Smooth muscle cell (in vitro differentiated cells): ENCODE measurements around the gene KLF2. TPM values are rescaled to one million over a fixed set of nuclear protein-coding genes. Genes with fewer than 3 reads are reported as not detected.

Experiments
- DNase-seq: peaks from one replicate; lab custom pipeline; 2025; ENCODE audit not compliant: unreplicated experiment; lab: John Stamatoyannopoulos, UW
- H2AFZ ChIP-seq: fragments of 200-600 bp; sonication (generic); 2 replicates; pipeline ENCODE4 v1.6.0; 2016; ENCODE audit warnings: antibody characterized with exemption, low read depth, mild to moderate bottlenecking
- H3F3A ChIP-seq: fragments of 200-600 bp; sonication (generic); 2 replicates; pipeline ENCODE4 v1.6.0; 2017; ENCODE audit warnings: antibody characterized with exemption, low read depth
- H3K27ac ChIP-seq: fragments of 200-600 bp; sonication (generic); 2 replicates; pipeline ENCODE4 v1.5.1; 2016; ENCODE audit warnings: low read depth, mild to moderate bottlenecking
- H3K27me3 ChIP-seq: fragments of 200-600 bp; sonication (generic); 2 replicates; pipeline ENCODE4 v1.6.1; 2016; ENCODE audit warnings: low read depth, mild to moderate bottlenecking
- H3K36me3 ChIP-seq: fragments of 200-600 bp; sonication (generic); 2 replicates; pipeline ENCODE4 v1.5.1; 2016; ENCODE audit warnings: low read depth
- H3K4me1 ChIP-seq: fragments of 200-600 bp; sonication (generic); 2 replicates; pipeline ENCODE4 v1.5.1; 2016; ENCODE audit warnings: low read depth
- H3K4me2 ChIP-seq: fragments of 200-600 bp; sonication (generic); 2 replicates; pipeline ENCODE4 v1.6.0; 2016; ENCODE audit warnings: mild to moderate bottlenecking
- H3K4me3 ChIP-seq: fragments of 200-600 bp; sonication (generic); 2 replicates; pipeline ENCODE4 v1.5.1; 2016; ENCODE audit warnings: mild to moderate bottlenecking
- H3K79me2 ChIP-seq: fragments of 200-600 bp; sonication (generic); 2 replicates; pipeline ENCODE4 v1.6.0; 2016; ENCODE audit warnings: low read depth, mild to moderate bottlenecking
- H3K9ac ChIP-seq: fragments of 200-600 bp; sonication (generic); 2 replicates; pipeline ENCODE4 v1.6.0; 2016; ENCODE audit warnings: low read depth
- H3K9me3 ChIP-seq: fragments of 200-600 bp; sonication (generic); replicated peaks from 2 replicates; pipeline ENCODE4 v1.5.1; 2016; ENCODE audit warnings: low read depth
- H4K20me1 ChIP-seq: fragments of 200-600 bp; sonication (generic); 2 replicates; pipeline ENCODE4 v1.6.0; 2016; ENCODE audit warnings: low read depth
- CTCF ChIP-seq: fragments of 200-600 bp; sonication (generic); IDR thresholded peaks from 2 replicates; pipeline ENCODE4 v1.5.1; 2017; ENCODE audit warnings: borderline replicate concordance, mild to moderate bottlenecking, antibody characterized with exemption; ENCODE audit not compliant: insufficient read depth, poor library complexity, severe bottlenecking
- WGBS: methylation state at CpG from one replicate; pipeline ENCODE4 v1.1.7; 2016; ENCODE audit warnings: low lambda C conversion rate; 5-methylcytosine and 5-hydroxymethylcytosine counted together
- polyA plus RNA-seq: library from polyadenylated mRNA; unstranded; fragments of >200 nt; fragmentation: Nextera tagmentation; extraction: Ambion mirVana; gene quantifications from 2 replicates; pipeline ENCODE4 v1.2.1, GENCODE V29; 2016
- total RNA-seq: library from RNA; depleted of rRNA; stranded (reverse); fragments of >200 nt; gene quantifications from 2 replicates; pipeline ENCODE4 v1.2.3, GENCODE V29; 2014

KLF2 gene
- total RNA-seq (2.7 and 8.7 TPM in 2 replicates), polyA plus RNA-seq (11.2 and 18.0 TPM in 2 replicates)

- Histone ChIP-seq H3F3A (peaks cover 5% of the 10 kb centered on the region), H2AFZ (no peak within 1 kb of the TSS), H3K27ac (peak within 1 kb of the TSS; percentile 79), H4K20me1 (peaks cover 28% of the 10 kb centered on the region), H3K9ac (peak within 1 kb of the TSS; percentile 92), H3K9me3 (no peaks in the 10 kb centered on the region), H3K27me3 (peaks cover 13% of the 10 kb centered on the region), H3K4me1 (no peaks in the 10 kb centered on the region), H3K4me3 (peak within 1 kb of the TSS; percentile 66), H3K4me2 (peak within 1 kb of the TSS; percentile 86), H3K36me3 (no peaks in the 10 kb centered on the region), H3K79me2 (no peaks in the 10 kb centered on the region)
- WGBS: 1% methylated on average over 57 of the region's 105 CpGs
- no peak for TF ChIP-seq CTCF
- DNase-seq: peak; percentile 88
Measured at GRCh38 chr19:16324384-16325160, at the start of gene KLF2. TSS of gene KLF2 (plus strand) at chr19:16324826. CDS start at chr19:16324924, 98 bp downstream.

GRCh38 chr19:16280306-16280705 lies 44.3 kb upstream of the KLF2 start:
- Histone ChIP-seq H3K27me3 (no peaks in the 10 kb centered on the region), H4K20me1 (no peaks in the 10 kb centered on the region), H3F3A (no peaks in the 10 kb centered on the region), H3K27ac (no peak overlapping the region), H3K36me3 (no peaks in the 10 kb centered on the region), H3K9ac (no peak overlapping the region), H3K4me3 (no peak overlapping the region), H3K4me2 (no peak overlapping the region), H3K4me1 (no peaks in the 10 kb centered on the region), H3K79me2 (no peaks in the 10 kb centered on the region), H3K9me3 (no peaks in the 10 kb centered on the region), H2AFZ (no peak overlapping the region)
- no peak for TF ChIP-seq CTCF
- DNase-seq: no peak
- WGBS: 86% methylated on average over 4 of the region's 4 CpGs

GRCh38 chr19:16281743-16282142 lies 42.9 kb upstream of the KLF2 start:
- Histone ChIP-seq H3K4me1 (no peaks in the 10 kb centered on the region), H3K27ac (no peak overlapping the region), H3F3A (no peaks in the 10 kb centered on the region), H3K9ac (no peak overlapping the region), H3K4me2 (no peak overlapping the region), H3K4me3 (no peak overlapping the region), H3K27me3 (no peaks in the 10 kb centered on the region), H3K79me2 (no peaks in the 10 kb centered on the region), H3K9me3 (no peaks in the 10 kb centered on the region), H4K20me1 (no peaks in the 10 kb centered on the region), H3K36me3 (no peaks in the 10 kb centered on the region), H2AFZ (no peak overlapping the region)
- 84% methylated on average over 5 of the region's 5 CpGs for WGBS
- no peak for DNase-seq
- TF ChIP-seq CTCF: no peak
